ENCODE measurements around the gene ADRM1. TPM values are rescaled to one million over a fixed set of nuclear protein-coding genes. Genes with fewer than 3 reads are reported as not detected.

Gene ADRM1
- total RNA-seq, 1 donor from 2014 or later = 70.5 TPM

DNA sequence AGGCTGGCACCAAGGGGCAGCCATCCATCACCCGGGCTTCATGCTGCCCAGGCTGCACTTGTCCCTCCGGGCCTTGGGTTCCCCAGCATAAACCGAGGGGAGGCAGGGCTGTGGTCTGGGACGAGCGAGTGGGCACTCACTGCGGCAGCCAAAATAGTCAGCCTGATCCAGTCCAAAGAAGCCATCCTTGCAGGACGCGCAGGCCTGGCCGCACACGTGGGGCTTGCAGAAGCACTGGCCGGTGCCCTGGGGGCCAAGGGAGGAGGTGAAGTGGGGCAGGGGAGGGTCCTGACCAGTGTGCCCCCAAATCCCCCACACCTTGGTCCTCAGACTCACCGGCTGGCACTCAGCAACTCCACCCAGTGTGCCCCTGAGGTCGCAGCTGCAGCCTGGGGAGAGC, 32.1 kb downstream of the ADRM1 start:
- no peak for DNase-seq
- no peak overlapping the region for H3K27ac ChIP-seq (replicated peaks)
- H3K27me3 ChIP-seq (ENCODE audit: low read depth) = no peaks in the 10 kb centered on the region
- TF ChIP-seq, protein P1, sequence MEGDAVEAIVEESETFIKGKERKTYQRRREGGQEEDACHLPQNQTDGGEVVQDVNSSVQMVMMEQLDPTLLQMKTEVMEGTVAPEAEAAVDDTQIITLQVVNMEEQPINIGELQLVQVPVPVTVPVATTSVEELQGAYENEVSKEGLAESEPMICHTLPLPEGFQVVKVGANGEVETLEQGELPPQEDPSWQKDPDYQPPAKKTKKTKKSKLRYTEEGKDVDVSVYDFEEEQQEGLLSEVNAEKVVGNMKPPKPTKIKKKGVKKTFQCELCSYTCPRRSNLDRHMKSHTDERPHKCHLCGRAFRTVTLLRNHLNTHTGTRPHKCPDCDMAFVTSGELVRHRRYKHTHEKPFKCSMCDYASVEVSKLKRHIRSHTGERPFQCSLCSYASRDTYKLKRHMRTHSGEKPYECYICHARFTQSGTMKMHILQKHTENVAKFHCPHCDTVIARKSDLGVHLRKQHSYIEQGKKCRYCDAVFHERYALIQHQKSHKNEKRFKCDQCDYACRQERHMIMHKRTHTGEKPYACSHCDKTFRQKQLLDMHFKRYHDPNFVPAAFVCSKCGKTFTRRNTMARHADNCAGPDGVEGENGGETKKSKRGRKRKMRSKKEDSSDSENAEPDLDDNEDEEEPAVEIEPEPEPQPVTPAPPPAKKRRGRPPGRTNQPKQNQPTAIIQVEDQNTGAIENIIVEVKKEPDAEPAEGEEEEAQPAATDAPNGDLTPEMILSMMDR (IDR thresholded peaks at IDR 0.05; ENCODE audit: borderline replicate concordance) = no peak
- peaks cover 84% of the 10 kb centered on the region for H3K36me3 ChIP-seq
- no peaks in the 10 kb centered on the region for H3K4me1 ChIP-seq
- intact Hi-C loops (cut with micrococcal nuclease) = no loop called here
- no peaks in the 10 kb centered on the region for H3K9me3 ChIP-seq (replicated peaks)
- H3K4me3 ChIP-seq = no peak overlapping the region

DNA sequence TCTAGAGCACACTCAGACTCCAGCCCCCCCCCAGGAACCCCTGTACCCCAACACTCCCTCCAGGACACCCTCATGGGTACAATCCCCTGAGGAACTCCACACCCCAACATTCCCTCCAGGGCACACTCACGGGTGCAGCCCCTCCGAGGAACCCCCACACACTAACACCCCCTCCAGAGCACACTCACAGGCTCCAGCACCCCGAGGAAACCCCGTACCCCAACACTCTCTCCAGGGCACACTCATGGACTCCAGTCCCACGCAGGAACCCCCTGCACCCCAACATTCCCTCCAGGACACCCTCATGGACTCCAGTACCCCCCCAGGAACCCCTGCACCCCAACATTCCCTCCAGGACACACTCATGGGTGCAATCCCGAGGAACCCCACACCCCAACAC, 32.7 kb downstream of the ADRM1 start:
- Histone ChIP-seq H3K4me3 (no peak overlapping the region), H3K4me1 (no peaks in the 10 kb centered on the region), H3K27ac (replicated peaks) (no peak overlapping the region), H3K9me3 (replicated peaks) (no peaks in the 10 kb centered on the region), H3K36me3 (peaks cover 84% of the 10 kb centered on the region), H3K27me3 (ENCODE audit: low read depth) (no peaks in the 10 kb centered on the region)
- DNase-seq = no peak
- TF ChIP-seq, protein P1 (IDR thresholded peaks at IDR 0.05; ENCODE audit: borderline replicate concordance) = no peak
- intact Hi-C loops (cut with micrococcal nuclease) = no loop called here

DNA sequence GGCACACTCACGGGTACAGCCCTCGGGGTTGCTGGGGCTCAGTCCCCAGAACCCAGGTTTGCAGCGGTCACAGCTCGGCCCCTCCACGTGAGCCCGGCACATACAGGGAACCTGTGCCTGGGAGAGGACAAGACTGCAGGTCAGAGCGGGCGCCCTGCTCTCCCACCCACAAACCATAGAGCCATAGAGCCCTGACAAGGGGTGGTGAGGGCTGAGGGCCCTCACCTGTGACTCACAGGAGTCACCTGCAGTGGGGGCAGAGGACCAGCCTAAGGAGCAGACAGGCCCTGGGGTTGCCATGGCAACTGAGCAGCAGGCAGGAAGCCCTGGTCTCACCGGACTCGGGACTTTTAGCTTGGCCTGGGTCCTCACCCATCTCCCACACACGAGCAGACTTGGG, 33.5 kb downstream of the ADRM1 start:
- intact Hi-C loops (cut with micrococcal nuclease) = no loop called here
- TF ChIP-seq, protein P1 (IDR thresholded peaks at IDR 0.05; ENCODE audit: borderline replicate concordance) = no peak
- no peaks in the 10 kb centered on the region for H3K9me3 ChIP-seq (replicated peaks)
- no peak for DNase-seq
- H3K36me3 ChIP-seq = peaks cover 86% of the 10 kb centered on the region
- H3K4me3 ChIP-seq = no peak overlapping the region
- no peaks in the 10 kb centered on the region for H3K27me3 ChIP-seq (ENCODE audit: low read depth)
- no peak overlapping the region for H3K27ac ChIP-seq (replicated peaks)
- H3K4me1 ChIP-seq = no peaks in the 10 kb centered on the region

DNA sequence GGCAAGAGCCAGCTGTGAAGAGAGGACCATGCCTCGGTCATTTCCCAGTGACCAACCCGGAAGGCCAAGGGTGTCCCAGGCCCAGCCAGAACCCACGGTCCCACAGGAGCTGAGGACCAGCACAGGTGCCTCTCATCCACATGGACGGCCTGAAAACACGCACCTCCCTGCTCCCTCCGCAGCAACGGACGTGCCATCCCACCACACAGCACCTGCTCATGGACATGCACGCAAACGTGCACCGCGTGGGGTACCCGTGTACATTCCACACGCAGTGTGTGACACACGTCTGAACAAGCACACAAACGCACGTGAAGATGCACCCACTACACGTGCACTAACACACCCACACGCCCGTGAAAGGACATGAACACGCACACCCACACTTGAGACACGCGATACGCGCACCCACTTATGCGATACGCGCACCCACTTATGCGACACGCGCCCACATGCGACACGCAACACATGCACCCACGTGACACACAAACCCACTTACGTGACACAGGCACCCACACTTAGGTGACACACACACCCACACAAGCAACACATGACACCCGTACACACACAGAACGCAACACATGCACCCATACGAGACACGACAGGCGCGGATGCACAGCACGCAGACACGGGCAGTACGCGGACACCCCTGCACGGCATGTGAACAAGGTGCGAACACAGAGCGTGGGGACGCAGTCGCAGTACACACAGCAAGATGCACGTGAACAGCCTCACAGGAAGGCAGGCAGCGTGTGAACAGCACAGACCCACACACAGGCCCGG, 34.2 kb downstream of the ADRM1 start:
- Histone ChIP-seq H3K4me1 (no peaks in the 10 kb centered on the region), H3K27ac (replicated peaks) (no peak overlapping the region), H3K9me3 (replicated peaks) (no peaks in the 10 kb centered on the region), H3K4me3 (no peak overlapping the region), H3K36me3 (peaks cover 86% of the 10 kb centered on the region), H3K27me3 (ENCODE audit: low read depth) (no peaks in the 10 kb centered on the region)
- DNase-seq = no peak
- TF ChIP-seq, protein P1 (IDR thresholded peaks at IDR 0.05; ENCODE audit: borderline replicate concordance) = no peak
- intact Hi-C loops (cut with micrococcal nuclease) = no loop called here

DNA sequence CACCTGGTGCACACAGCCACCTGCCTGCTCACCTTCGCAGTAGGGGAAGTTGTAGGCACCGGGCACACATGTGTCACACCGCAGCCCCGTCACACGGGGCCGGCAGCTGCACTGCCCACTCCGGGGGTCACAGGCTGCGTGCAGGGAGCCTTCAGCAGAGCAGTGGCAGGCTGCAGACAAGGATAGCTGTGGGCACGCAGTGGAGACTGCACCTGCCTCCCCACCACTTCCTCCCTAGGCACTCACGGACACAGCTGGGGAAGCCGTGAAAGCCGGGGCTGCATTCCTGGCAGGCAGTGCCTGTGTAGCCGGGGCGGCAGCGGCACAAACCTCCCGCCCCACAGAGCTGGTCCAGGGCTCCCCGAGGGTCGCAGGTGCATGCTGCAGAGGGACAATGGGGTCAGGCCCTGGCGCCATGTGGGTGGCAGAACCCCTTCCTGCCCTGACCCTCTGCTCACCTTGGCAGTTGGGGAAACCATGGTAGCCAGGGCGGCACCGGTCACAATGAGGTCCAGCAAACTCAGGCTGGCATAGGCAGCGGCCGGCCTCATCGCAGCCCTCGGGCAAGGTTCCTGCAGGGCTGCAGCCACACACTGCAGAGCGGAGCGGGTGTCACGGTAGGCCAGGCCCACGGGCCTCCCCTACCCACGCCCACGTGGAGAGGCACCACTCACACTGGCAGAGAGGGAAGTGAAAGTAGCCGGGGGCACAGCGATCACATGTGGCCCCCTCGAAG, 34.9 kb downstream of the ADRM1 start:
- Histone ChIP-seq H3K27me3 (ENCODE audit: low read depth) (no peaks in the 10 kb centered on the region), H3K4me1 (no peaks in the 10 kb centered on the region), H3K27ac (replicated peaks) (no peak overlapping the region), H3K9me3 (replicated peaks) (no peaks in the 10 kb centered on the region), H3K36me3 (peaks cover 85% of the 10 kb centered on the region), H3K4me3 (no peak overlapping the region)
- TF ChIP-seq, protein P1 (IDR thresholded peaks at IDR 0.05; ENCODE audit: borderline replicate concordance) = no peak
- intact Hi-C loops (cut with micrococcal nuclease) = no loop called here
- DNase-seq = no peak
